Measurements from ENCODE around the gene PCYT1A. TPM values are rescaled to one million over a fixed set of nuclear protein-coding genes. Genes with fewer than 3 reads are reported as not detected.

The PCYT1A gene
- total and polyA plus RNA-seq, 8 donors, result 36.2 to 71.0 (median 41.7) TPM

DNA sequence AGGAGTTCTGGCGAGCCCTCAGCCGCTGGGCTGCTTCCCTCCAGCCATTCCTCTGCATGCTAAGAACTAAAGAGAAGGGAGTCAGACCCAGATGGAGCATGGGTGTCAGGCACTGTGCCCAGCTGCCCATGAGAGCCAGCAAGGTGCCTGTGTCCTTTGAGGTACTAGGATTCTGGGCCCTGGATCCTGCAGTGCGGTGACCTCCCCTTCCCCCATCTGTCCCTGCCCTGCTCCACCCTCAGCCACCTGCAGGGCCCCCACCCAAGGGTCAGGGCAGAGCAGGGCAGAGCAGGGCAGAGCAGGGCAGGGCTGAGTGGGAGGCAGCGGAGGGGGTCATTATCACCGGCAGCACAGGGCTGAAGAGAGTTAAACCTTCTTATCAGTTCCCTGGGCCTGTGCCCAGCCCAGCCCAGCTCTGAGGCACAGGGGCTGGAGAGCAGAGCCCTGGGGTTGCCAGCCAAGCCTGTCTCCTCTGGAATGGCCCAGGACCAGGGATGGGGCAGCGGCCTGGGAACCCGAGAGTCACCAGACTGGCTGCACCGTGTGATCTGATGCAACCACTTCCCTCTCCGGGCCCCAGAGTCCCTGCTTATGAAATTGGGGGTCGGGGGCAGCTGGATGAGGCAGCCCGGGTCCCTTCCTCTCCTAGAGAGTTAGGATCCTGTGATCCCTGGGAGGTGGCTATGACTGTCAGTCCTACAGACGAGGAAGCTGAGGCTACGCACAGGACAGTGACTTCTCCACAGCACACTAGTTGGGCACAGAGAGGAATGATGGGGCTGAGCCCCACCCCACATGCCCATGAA is 93.6 kb downstream of the PCYT1A start:
- Histone ChIP-seq H3K36me3 (no peaks in the 10 kb centered on the region), H3K27me3 (no peaks in the 10 kb centered on the region), H3K4me1 (peaks cover 0 to 52% of the 10 kb centered on the region in 2 donors), H3K27ac (peak overlapping the region; percentile 39 to 94), H3K9me3 (no peaks in the 10 kb centered on the region), H3K4me3 (no peak overlapping the region)
- TF ChIP-seq, protein P1, sequence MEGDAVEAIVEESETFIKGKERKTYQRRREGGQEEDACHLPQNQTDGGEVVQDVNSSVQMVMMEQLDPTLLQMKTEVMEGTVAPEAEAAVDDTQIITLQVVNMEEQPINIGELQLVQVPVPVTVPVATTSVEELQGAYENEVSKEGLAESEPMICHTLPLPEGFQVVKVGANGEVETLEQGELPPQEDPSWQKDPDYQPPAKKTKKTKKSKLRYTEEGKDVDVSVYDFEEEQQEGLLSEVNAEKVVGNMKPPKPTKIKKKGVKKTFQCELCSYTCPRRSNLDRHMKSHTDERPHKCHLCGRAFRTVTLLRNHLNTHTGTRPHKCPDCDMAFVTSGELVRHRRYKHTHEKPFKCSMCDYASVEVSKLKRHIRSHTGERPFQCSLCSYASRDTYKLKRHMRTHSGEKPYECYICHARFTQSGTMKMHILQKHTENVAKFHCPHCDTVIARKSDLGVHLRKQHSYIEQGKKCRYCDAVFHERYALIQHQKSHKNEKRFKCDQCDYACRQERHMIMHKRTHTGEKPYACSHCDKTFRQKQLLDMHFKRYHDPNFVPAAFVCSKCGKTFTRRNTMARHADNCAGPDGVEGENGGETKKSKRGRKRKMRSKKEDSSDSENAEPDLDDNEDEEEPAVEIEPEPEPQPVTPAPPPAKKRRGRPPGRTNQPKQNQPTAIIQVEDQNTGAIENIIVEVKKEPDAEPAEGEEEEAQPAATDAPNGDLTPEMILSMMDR (IDR thresholded peaks at IDR 0.05), result no peak
- DNase-seq (peak in 3 of 4 donors; percentile 43 to 89 (median 84)), ATAC-seq (peak; percentile 72)
- intact Hi-C loops (cut with DNase I), result loop anchor here in 1 of 2 donors (5.0 kb wide), 1 partner anchor 122 kb away; no protein-coding TSS in a partner anchor

DNA sequence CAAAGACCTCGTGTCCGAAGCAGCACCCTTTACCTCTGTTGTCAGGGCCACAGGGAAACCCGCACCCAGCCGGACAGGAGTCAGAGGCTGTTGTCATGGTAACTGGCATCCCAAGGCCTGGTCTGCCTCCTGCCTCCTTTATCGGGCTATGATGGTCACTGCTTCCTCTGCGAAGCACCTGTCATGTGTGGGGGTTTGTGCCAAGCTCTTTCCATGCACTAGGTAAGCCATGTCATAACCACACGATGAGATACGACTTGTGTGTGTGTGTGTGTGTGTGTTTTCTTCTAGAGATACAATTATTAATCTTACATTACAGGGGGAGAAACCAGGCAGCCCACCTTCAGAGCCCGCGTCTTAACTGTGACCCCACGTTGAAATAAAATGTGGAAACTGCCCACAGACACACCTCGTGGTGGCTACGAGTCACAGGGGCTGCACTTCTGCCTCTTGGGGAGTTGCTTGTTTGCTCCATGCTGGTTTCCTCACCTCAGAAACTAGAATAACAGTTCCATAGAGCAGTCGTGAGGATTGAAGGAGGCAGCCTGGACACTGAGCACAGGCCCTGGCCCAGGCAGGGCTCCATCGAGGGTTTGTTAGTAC is 94.3 kb downstream of the PCYT1A start:
- Histone ChIP-seq H3K27me3 (no peaks in the 10 kb centered on the region), H3K4me3 (no peak overlapping the region), H3K4me1 (peaks cover 0 to 52% of the 10 kb centered on the region in 2 donors), H3K36me3 (no peaks in the 10 kb centered on the region), H3K9me3 (no peaks in the 10 kb centered on the region), H3K27ac (peak overlapping the region in 1 of 2 donors; percentile 94)
- DNase-seq, result peak in 1 of 4 donors; percentile 55
- intact Hi-C loops (cut with DNase I), result loop anchor here in 1 of 2 donors (5.0 kb wide), 1 partner anchor 121 kb away; no protein-coding TSS in a partner anchor
- TF ChIP-seq, protein P1 (IDR thresholded peaks at IDR 0.05), result no peak
- ATAC-seq, result no peak

- Histone ChIP-seq H3K4me1 (peaks cover 0 to 53% of the 10 kb centered on the region in 2 donors), H3K27me3 (no peaks in the 10 kb centered on the region), H3K9me3 (no peaks in the 10 kb centered on the region), H3K4me3 (no peak overlapping the region), H3K27ac (peak overlapping the region; percentile 77 to 94), H3K36me3 (no peaks in the 10 kb centered on the region)
- intact Hi-C loops (cut with DNase I), result loop anchor here in 1 of 2 donors (5.0 kb wide), 1 partner anchor 120 kb away; no protein-coding TSS in a partner anchor
- no peak for ATAC-seq
- DNase-seq, result peak in 1 of 4 donors; percentile 85
- TF ChIP-seq, protein P1 (IDR thresholded peaks at IDR 0.05), result no peak
These were observed 94.9 kb downstream of the PCYT1A start for GRCh38 chr3:196192524-196193051.

DNA sequence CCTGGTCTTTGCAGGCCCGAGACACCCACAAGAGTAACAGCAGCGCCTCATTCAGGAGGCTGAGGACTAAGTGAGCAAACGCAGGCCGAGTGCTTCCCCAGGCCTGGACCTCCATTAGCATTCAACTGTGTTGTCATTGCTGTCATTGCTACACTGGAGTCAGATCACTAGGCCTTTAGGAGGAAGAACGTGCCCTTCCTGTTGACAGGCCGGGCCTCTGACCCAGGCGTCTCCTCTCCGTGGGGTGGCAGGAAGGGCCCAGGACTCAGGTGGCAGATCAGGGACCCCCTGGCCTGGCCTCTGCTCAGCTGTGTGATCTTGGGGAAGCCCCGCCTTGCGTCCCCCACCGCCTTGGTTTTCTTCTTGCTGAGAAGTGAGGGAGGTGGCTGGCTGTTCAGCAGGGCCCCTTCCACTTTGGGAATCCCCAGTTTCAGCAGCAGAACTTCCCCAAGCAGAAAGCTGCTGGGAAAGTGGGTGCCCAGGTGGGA is 95.4 kb downstream of the PCYT1A start:
- TF ChIP-seq, protein P1 (IDR thresholded peaks at IDR 0.05), result no peak
- Histone ChIP-seq H3K27me3 (no peaks in the 10 kb centered on the region), H3K36me3 (no peaks in the 10 kb centered on the region), H3K27ac (peak overlapping the region; percentile 77 to 94), H3K4me3 (no peak overlapping the region), H3K4me1 (peaks cover 3 to 58% of the 10 kb centered on the region in 2 donors), H3K9me3 (no peaks in the 10 kb centered on the region)
- peak in 1 of 4 donors; percentile 86 for DNase-seq
- peak; percentile 9 for ATAC-seq
- intact Hi-C loops (cut with DNase I), result loop anchor here in 1 of 2 donors (5.0 kb wide), 1 partner anchor 120 kb away; no protein-coding TSS in a partner anchor

Measured in left lung (tissue), 10 donors.